ENCODE measurements around the gene FIGN. TPM values are rescaled to one million over a fixed set of nuclear protein-coding genes. Genes with fewer than 3 reads are reported as not detected.

The FIGN gene
- total RNA-seq, 2 experiments from 2014 or later = not detected

DNA sequence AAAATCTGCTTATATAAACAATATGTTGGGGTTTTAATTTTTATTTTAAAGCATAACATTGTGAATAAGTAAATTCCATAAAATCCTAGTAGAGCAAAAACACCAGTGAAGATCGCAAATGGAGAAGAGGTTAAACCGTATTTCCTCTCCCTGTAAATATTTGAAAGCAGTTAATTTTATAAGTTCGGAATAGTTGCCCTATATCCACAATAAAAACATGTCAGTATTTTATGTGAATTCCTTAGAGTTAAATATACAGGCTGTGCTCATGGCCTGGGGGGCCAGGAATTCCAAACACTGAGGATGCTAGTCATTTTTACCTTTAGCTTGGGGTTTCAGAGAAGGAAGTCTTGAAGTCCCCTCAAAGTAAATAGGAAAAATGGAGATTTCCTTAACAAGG lies 135.0 kb downstream of the FIGN start:
- ATAC-seq (ENCODE audit: poor library complexity) (no peak), DNase-seq (no peak)
- TF ChIP-seq, protein P1, sequence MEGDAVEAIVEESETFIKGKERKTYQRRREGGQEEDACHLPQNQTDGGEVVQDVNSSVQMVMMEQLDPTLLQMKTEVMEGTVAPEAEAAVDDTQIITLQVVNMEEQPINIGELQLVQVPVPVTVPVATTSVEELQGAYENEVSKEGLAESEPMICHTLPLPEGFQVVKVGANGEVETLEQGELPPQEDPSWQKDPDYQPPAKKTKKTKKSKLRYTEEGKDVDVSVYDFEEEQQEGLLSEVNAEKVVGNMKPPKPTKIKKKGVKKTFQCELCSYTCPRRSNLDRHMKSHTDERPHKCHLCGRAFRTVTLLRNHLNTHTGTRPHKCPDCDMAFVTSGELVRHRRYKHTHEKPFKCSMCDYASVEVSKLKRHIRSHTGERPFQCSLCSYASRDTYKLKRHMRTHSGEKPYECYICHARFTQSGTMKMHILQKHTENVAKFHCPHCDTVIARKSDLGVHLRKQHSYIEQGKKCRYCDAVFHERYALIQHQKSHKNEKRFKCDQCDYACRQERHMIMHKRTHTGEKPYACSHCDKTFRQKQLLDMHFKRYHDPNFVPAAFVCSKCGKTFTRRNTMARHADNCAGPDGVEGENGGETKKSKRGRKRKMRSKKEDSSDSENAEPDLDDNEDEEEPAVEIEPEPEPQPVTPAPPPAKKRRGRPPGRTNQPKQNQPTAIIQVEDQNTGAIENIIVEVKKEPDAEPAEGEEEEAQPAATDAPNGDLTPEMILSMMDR (IDR thresholded peaks at IDR 0.05) = no peak
- Mint-ChIP-seq H3K27ac (no peak overlapping the region), H3K9me3 (no peaks in the 10 kb centered on the region), H3K4me1 (ENCODE audit: low read depth) (no peaks in the 10 kb centered on the region), H3K4me3 (no peak overlapping the region), H3K36me3 (ENCODE audit: low read depth) (no peaks in the 10 kb centered on the region), H3K27me3 (no peaks in the 10 kb centered on the region)
- ChIA-PET POLR2A (no interaction called here), CTCF (no interaction called here)
- H3K27ac ChIP-seq (ENCODE audit: low read depth in 1 of 2, low read length in 2 of 2) = no peak overlapping the region
- no peaks in the 10 kb centered on the region for H3K9me3 ChIP-seq (ENCODE audit: control insufficient read depth in 1 of 2, insufficient read depth in 1 of 2, low read length in 2 of 2)
- intact Hi-C loops (cut with DNase I, micrococcal nuclease) = no loop called here
- H3K27me3 ChIP-seq (ENCODE audit: control insufficient read depth in 1 of 2, insufficient read depth in 2 of 2, low read length in 2 of 2) = no peaks in the 10 kb centered on the region
- no peak overlapping the region for H3K4me3 ChIP-seq (ENCODE audit: low read length)
- no peaks in the 10 kb centered on the region for H3K4me1 ChIP-seq (ENCODE audit: insufficient read depth, low read length)
- H3K36me3 ChIP-seq (ENCODE audit: insufficient read depth, low read length) = no peaks in the 10 kb centered on the region

DNA sequence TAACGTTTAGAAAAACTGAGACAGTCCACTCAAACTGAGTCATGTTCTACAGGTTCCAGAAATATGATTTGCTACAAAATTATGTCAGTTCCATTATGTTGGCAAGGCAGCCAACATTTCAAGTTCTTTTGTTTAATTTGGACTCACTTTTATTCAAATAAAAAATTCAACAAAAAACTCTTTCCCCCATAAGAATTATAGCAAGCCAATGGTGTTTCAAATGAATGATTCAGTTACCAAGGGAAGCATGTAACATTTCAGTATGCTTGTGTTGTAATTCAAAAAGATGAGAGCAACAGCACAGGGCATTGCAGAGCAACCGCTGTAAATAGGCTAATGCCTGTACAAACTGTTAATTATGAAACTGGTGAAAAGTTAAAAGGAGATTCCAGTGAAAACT lies 140.8 kb downstream of the FIGN start:
- Mint-ChIP-seq H3K9me3 (no peaks in the 10 kb centered on the region), H3K36me3 (ENCODE audit: low read depth) (no peaks in the 10 kb centered on the region), H3K4me3 (no peak overlapping the region), H3K27ac (no peak overlapping the region), H3K4me1 (ENCODE audit: low read depth) (no peaks in the 10 kb centered on the region), H3K27me3 (no peaks in the 10 kb centered on the region)
- ChIA-PET POLR2A (no interaction called here), CTCF (no interaction called here)
- Histone ChIP-seq H3K27me3 (ENCODE audit: control insufficient read depth in 1 of 2, insufficient read depth in 2 of 2, low read length in 2 of 2) (no peaks in the 10 kb centered on the region), H3K4me1 (ENCODE audit: insufficient read depth, low read length) (no peaks in the 10 kb centered on the region), H3K27ac (ENCODE audit: low read depth in 1 of 2, low read length in 2 of 2) (no peak overlapping the region), H3K36me3 (ENCODE audit: insufficient read depth, low read length) (no peaks in the 10 kb centered on the region), H3K9me3 (ENCODE audit: control insufficient read depth in 1 of 2, insufficient read depth in 1 of 2, low read length in 2 of 2) (no peaks in the 10 kb centered on the region), H3K4me3 (ENCODE audit: low read length) (no peak overlapping the region)
- ATAC-seq (ENCODE audit: poor library complexity) (no peak), DNase-seq (no peak)
- TF ChIP-seq, protein P1 (IDR thresholded peaks at IDR 0.05) = no peak
- intact Hi-C loops (cut with DNase I, micrococcal nuclease) = no loop called here

DNA sequence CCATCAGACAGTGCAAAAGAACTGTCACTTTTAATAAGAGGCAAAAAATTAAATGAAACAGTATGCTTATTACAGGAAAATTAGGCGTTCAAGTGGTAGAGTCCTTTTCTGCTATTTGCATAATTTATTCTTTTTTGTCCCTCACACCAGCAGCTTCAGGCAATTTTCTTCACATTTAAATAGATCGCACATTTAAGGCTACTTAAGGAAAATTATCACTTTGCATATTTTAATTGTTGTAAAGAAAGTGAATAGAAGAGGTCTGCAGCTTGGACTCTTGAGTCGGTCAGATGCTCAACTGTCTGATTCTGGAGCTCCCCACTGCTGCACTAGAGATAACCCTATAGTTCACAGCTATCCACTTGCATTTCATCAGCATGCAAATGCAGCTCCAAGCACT lies 141.3 kb downstream of the FIGN start:
- Histone ChIP-seq H3K9me3 (ENCODE audit: control insufficient read depth in 1 of 2, insufficient read depth in 1 of 2, low read length in 2 of 2) (no peaks in the 10 kb centered on the region), H3K27me3 (ENCODE audit: control insufficient read depth in 1 of 2, insufficient read depth in 2 of 2, low read length in 2 of 2) (no peaks in the 10 kb centered on the region), H3K4me1 (ENCODE audit: insufficient read depth, low read length) (no peaks in the 10 kb centered on the region), H3K27ac (ENCODE audit: low read depth in 1 of 2, low read length in 2 of 2) (no peak overlapping the region), H3K4me3 (ENCODE audit: low read length) (no peak overlapping the region), H3K36me3 (ENCODE audit: insufficient read depth, low read length) (no peaks in the 10 kb centered on the region)
- Mint-ChIP-seq H3K36me3 (ENCODE audit: low read depth) (no peaks in the 10 kb centered on the region), H3K4me3 (no peak overlapping the region), H3K27me3 (no peaks in the 10 kb centered on the region), H3K9me3 (no peaks in the 10 kb centered on the region), H3K4me1 (ENCODE audit: low read depth) (no peaks in the 10 kb centered on the region), H3K27ac (no peak overlapping the region)
- TF ChIP-seq, protein P1 (IDR thresholded peaks at IDR 0.05) = no peak
- ChIA-PET CTCF (no interaction called here), POLR2A (no interaction called here)
- intact Hi-C loops (cut with DNase I, micrococcal nuclease) = no loop called here
- ATAC-seq (ENCODE audit: poor library complexity) (no peak), DNase-seq (no peak)

Measured in CD4-positive, alpha-beta T cell (primary cell).